Adrenal gland (tissue), 12 donors: ENCODE data around the gene ZNF17. TPM values are rescaled to one million over a fixed set of nuclear protein-coding genes. Genes with fewer than 3 reads are reported as not detected.

Experiments used
- DNase-seq, 7 donors: peaks; one replicate each; pipeline ENCODE4 v3.0.0-alpha.2; 2019 to 2020
- H3K27ac ChIP-seq, 5 donors: fragments of 200-600 bp; sonication (generic) in 4 of 5; 1 replicate in 3 of 5; 2 replicates in 2 of 5; pipeline versions ENCODE4 v1.5.1 to v1.8.0; 2016 to 2020; ENCODE audit warnings: mild to moderate bottlenecking in 1 of 5
- H3K27me3 ChIP-seq: fragments of 200-600 bp; 2 replicates; pipeline ENCODE4 v1.8.0; 2021
- H3K36me3 ChIP-seq, 2 donors: fragments of 200-600 bp; replicated peaks in 1 of 2; 1 replicate in 1 of 2; 2 replicates in 1 of 2; pipeline versions ENCODE4 v1.5.1 to v1.8.0; 2018 to 2022
- H3K4me1 ChIP-seq, 2 donors: fragments of 200-600 bp; replicated peaks in 1 of 2; 1 replicate in 1 of 2; 2 replicates in 1 of 2; pipeline versions ENCODE4 v1.5.1 to v1.8.0; 2018 to 2021
- H3K4me3 ChIP-seq, 4 donors: fragments of 200-600 bp; sonication (generic) in 3 of 4; one replicate each; pipeline ENCODE4 v1.5.1; 2016 to 2018
- H3K9me3 ChIP-seq, 3 donors: fragments of 200-600 bp; sonication (generic) in 1 of 3; replicated peaks in 1 of 3; 1 replicate in 2 of 3; 2 replicates in 1 of 3; pipeline versions ENCODE4 v1.5.1 to v1.8.0; 2016 to 2021
- CTCF ChIP-seq, 6 experiments: fragments of 450-650 bp in 4 of 6; fragments of 200-600 bp in 2 of 6; sonication (generic) in 1 of 6; IDR thresholded peaks; 1 replicate in 5 of 6; 2 replicates in 1 of 6; pipeline versions ENCODE4 v1.5.1 to v1.8.0; 2016 to 2021; ENCODE audit warnings: antibody characterized with exemption in 6 of 6, mild to moderate bottlenecking in 2 of 6, moderate library complexity in 1 of 6
- POLR2A ChIP-seq, 2 donors: fragments of 450-650 bp; IDR thresholded peaks; one replicate each; pipeline ENCODE4 v1.6.1; 2017; ENCODE audit warnings: antibody characterized with exemption in 2 of 2, mild to moderate bottlenecking in 2 of 2, moderate library complexity in 1 of 2
- WGBS, 4 donors: extraction: QIAGEN DNeasy Blood & Tissue Kit in 2 of 4; methylation state at CpG; one replicate each; pipeline versions ENCODE4 v1.1.5 to v1.1.7; 2013 to 2017; 5-methylcytosine and 5-hydroxymethylcytosine counted together
- intact Hi-C, 2 donors: fragments of 100-400 bp; cut with DNase I; formaldehyde crosslinking; loops; one replicate each; pipeline versions ENCODE4 v1.14.1 to v1.15.0; 2022 to 2023
- polyA plus RNA-seq, 3 donors: library from polyadenylated mRNA; stranded (reverse); fragments of 200-250 nt in 2 of 3; fragments of 350-450 nt in 1 of 3; fragmentation: Illumina TruSeq in 1 of 3; extraction: RNeasy Lipid Tissue Mini Kit (QIAGEN cat#74804) in 1 of 3; gene quantifications; one replicate each; pipeline ENCODE4 v1.2.3, GENCODE V29; 2013 to 2014
- total RNA-seq, 9 donors: library from RNA; depleted of rRNA in 4 of 9; stranded (reverse); fragments of >200 nt in 4 of 9; fragments of 120-200 nt in 1 of 9; fragmentation: NEBNext Ultra II Directional in 1 of 9; extraction: Animal tissue kit (Norgen Biotek cat#: 25700) in 1 of 9; gene quantifications; one replicate each; pipeline versions ENCODE4 v1.1.0 to v1.2.4, GENCODE V29; 2013 to 2023
- donor health status: healthy with polysubstance abuse.
- donor health status: Bipolar disorder and iron deficiency.
- donor health status: DM: yes; HTN: yes; CAD: no.
- donor health status: DM: no; HTN: no; CAD: no.
- donor health status: DM: no; HTN: no; CAD: no.
- donor health status: DM: yes; HTN: yes; CAD: no.

Gene ZNF17
- total and polyA plus RNA-seq, 12 donors: 2.8 to 16.5 (median 9.2) TPM

GRCh38 chr19:57377498-57378146 lies 33.3 kb upstream of the ZNF17 start:
- TF ChIP-seq CTCF (IDR thresholded peaks at IDR 0.05) (no peak), POLR2A (IDR thresholded peaks at IDR 0.05) (no peak)
- Histone ChIP-seq H3K27me3 (no peaks in the 10 kb centered on the region), H3K36me3 (peaks cover 0 to 15% of the 10 kb centered on the region in 2 donors), H3K27ac (no peak overlapping the region), H3K9me3 (peaks cover 0 to 21% (median 0%) of the 10 kb centered on the region in 3 donors), H3K4me1 (no peaks in the 10 kb centered on the region), H3K4me3 (no peak overlapping the region)
- DNase-seq: no peak
- 95 to 97% (median 97%) methylated on average over 3 of the region's 3 CpGs for WGBS, 4 donors
- intact Hi-C loops: no loop called here

- Histone ChIP-seq H3K9me3 (peaks cover 0 to 18% (median 0%) of the 10 kb centered on the region in 3 donors), H3K27me3 (no peaks in the 10 kb centered on the region), H3K4me1 (no peaks in the 10 kb centered on the region), H3K4me3 (no peak overlapping the region), H3K36me3 (peaks cover 0 to 11% of the 10 kb centered on the region in 2 donors), H3K27ac (no peak overlapping the region)
- intact Hi-C loops: no loop called here
- no peak for TF ChIP-seq CTCF (IDR thresholded peaks at IDR 0.05)
- DNase-seq: no peak
These were observed 30.0 kb upstream of the ZNF17 start for GRCh38 chr19:57380923-57381322.

- Histone ChIP-seq H3K36me3 (peaks cover 0 to 2% of the 10 kb centered on the region in 2 donors), H3K27me3 (no peaks in the 10 kb centered on the region), H3K9me3 (peaks cover 0 to 4% (median 0%) of the 10 kb centered on the region in 3 donors), H3K27ac (no peak overlapping the region), H3K4me1 (no peaks in the 10 kb centered on the region), H3K4me3 (no peak overlapping the region)
- 86 to 91% (median 87%) methylated on average over 7 of the region's 7 CpGs for WGBS, 4 donors
- intact Hi-C loops: no loop called here
- DNase-seq: no peak
- TF ChIP-seq CTCF (IDR thresholded peaks at IDR 0.05) (no peak), POLR2A (IDR thresholded peaks at IDR 0.05) (no peak)
These were observed 28.0 kb upstream of the ZNF17 start for GRCh38 chr19:57382806-57383488.

DNA sequence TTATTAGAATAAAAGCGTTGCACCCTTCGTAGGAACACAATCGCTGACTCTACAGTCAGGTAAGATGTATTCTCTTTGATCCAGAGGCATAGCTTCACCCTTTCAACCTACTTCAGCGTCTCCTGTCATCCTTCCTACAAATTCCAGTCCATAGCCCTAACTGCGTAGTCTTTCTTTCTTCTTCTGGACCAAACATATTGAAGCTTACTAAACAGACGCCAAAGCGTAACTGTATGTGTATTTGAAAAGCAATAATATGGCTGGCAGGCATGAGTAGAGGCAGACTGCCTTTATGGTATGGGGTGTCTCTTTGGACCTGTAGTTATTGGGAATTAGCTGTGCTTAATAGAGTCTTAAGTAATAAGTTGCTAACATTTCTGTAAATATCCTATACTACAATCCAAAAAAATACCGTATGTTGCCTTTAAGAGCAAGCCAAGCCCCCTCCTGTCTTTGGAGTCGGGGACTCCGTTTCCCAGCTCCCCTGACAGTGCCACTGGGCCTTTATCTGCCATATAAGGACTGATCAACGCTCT lies 21.7 kb upstream of the ZNF17 start:
- no peaks in the 10 kb centered on the region for H3K9me3 ChIP-seq
- peaks cover 11 to 17% of the 10 kb centered on the region in 2 donors for H3K4me1 ChIP-seq
- peaks cover 0 to 5% of the 10 kb centered on the region in 2 donors for H3K36me3 ChIP-seq
- 56 to 60% (median 59%) methylated on average over 11 of the region's 11 CpGs for WGBS, 4 donors
- peak overlapping the region in 4 of 5 donors; percentile 78 to 96 (median 87) for H3K27ac ChIP-seq
- intact Hi-C loops: no loop called here
- no peaks in the 10 kb centered on the region for H3K27me3 ChIP-seq
- no peak for TF ChIP-seq POLR2A (IDR thresholded peaks at IDR 0.05)
- no peak for TF ChIP-seq CTCF (IDR thresholded peaks at IDR 0.05)
- peak overlapping the region in 2 of 4 donors; percentile 83 to 89 for H3K4me3 ChIP-seq
- DNase-seq: no peak
